ENCODE data around the gene NGB. TPM values are rescaled to one million over a fixed set of nuclear protein-coding genes. Genes with fewer than 3 reads are reported as not detected.

The NGB gene
- total RNA-seq, 1 donor from 2014 or later: 4.9 TPM

- no peak for FAIRE-seq
- DNase-seq (ENCODE audit: low spot score in 2 of 2): no peak
Measured at GRCh38 chr14:77239412-77239811, 31.6 kb downstream of the NGB start.

GRCh38 chr14:77238996-77239395, 32.0 kb downstream of the NGB start:
- FAIRE-seq (no peak), DNase-seq (ENCODE audit: low spot score in 2 of 2) (no peak)

- FAIRE-seq: no peak
Measured at GRCh38 chr14:77238356-77238755, 32.6 kb downstream of the NGB start.

GRCh38 chr14:77236814-77237213, 34.2 kb downstream of the NGB start:
- no peak for FAIRE-seq
- no peak for DNase-seq (ENCODE audit: low spot score in 2 of 2)

More at GRCh38 chr14:77238356-77238755, 32.6 kb downstream of the NGB start:
- DNase-seq (ENCODE audit: low spot score in 2 of 2): no peak

- FAIRE-seq (no peak), DNase-seq (ENCODE audit: low spot score in 2 of 2) (no peak)
Measured at GRCh38 chr14:77231721-77232120, 39.3 kb downstream of the NGB start.

- FAIRE-seq: no peak
Measured at GRCh38 chr14:77230914-77231313, 40.1 kb downstream of the NGB start.

GRCh38 chr14:77228056-77228455, 43.0 kb downstream of the NGB start:
- DNase-seq (ENCODE audit: low spot score in 2 of 2) (no peak), FAIRE-seq (no peak)

More at GRCh38 chr14:77230914-77231313, 40.1 kb downstream of the NGB start:
- no peak for DNase-seq (ENCODE audit: low spot score in 2 of 2)

GRCh38 chr14:77225892-77226557, 45.0 kb downstream of the NGB start:
- no peak for FAIRE-seq
- no peak for DNase-seq (ENCODE audit: low spot score in 2 of 2)

GRCh38 chr14:77225254-77225653, 45.8 kb downstream of the NGB start:
- FAIRE-seq: no peak

GRCh38 chr14:77224212-77224611, 46.8 kb downstream of the NGB start:
- DNase-seq (ENCODE audit: low spot score in 2 of 2) (no peak), FAIRE-seq (no peak)

More at GRCh38 chr14:77225254-77225653, 45.8 kb downstream of the NGB start:
- DNase-seq (ENCODE audit: low spot score in 2 of 2): no peak

- DNase-seq (ENCODE audit: low spot score in 2 of 2): no peak
- FAIRE-seq: no peak
Measured at GRCh38 chr14:77222546-77223225, 48.3 kb downstream of the NGB start.

GRCh38 chr14:77221241-77221871, 49.6 kb downstream of the NGB start:
- DNase-seq (ENCODE audit: low spot score in 2 of 2) (no peak), FAIRE-seq (no peak)

GRCh38 chr14:77220246-77221017, 50.6 kb downstream of the NGB start:
- DNase-seq (ENCODE audit: low spot score in 2 of 2) (no peak), FAIRE-seq (no peak)

- peak in 1 of 2 donors; percentile 25 for DNase-seq (ENCODE audit: low spot score in 2 of 2)
Measured at GRCh38 chr14:77219591-77219990, 51.4 kb downstream of the NGB start.

GRCh38 chr14:77217551-77217950, 53.5 kb downstream of the NGB start:
- DNase-seq (ENCODE audit: low spot score in 2 of 2) (no peak), FAIRE-seq (no peak)

More at GRCh38 chr14:77219591-77219990, 51.4 kb downstream of the NGB start:
- FAIRE-seq: no peak

Small RNAs within 50 kb of the gene (small RNA-seq; reads per million reads assigned to genes)
- not detected for gene MIR1260A

Other genes with a start within 250 kb of the NGB start
- 68.9 TPM for gene IRF2BPL, start 242.5 kb downstream of the NGB start, total RNA-seq
- gene CIPC, start 172.9 kb downstream of the NGB start, total RNA-seq: 44.8 TPM
- 5.7 TPM for gene ZDHHC22, start 129.4 kb downstream of the NGB start, total RNA-seq
- 8.6 TPM for gene TMEM63C, start 89.4 kb downstream of the NGB start, total RNA-seq
- 14.3 TPM for gene POMT2, start 49.7 kb upstream of the NGB start, total RNA-seq
- gene GSTZ1, start 49.8 kb upstream of the NGB start, total RNA-seq: 3.3 TPM
- gene TMED8, start 105.9 kb upstream of the NGB start, total RNA-seq: 25.3 TPM
- 12.6 TPM for gene SAMD15, start 106.2 kb upstream of the NGB start, total RNA-seq
- 1.2 TPM for gene NOXRED1, start 152.3 kb upstream of the NGB start, total RNA-seq
- 35.5 TPM for gene VIPAS39, start 186.4 kb upstream of the NGB start, total RNA-seq
- gene AHSA1, start 186.9 kb upstream of the NGB start, total RNA-seq: 107 TPM
- gene ISM2, start 227.6 kb upstream of the NGB start, total RNA-seq: 1.2 TPM